Choroid plexus epithelial cell (primary cell): ENCODE results near the gene FER.

ENCODE experiments used
- DNase-seq: peaks from one replicate; pipeline ENCODE4 v3.0.0-alpha.2; 2010; ENCODE audit warnings: low read depth
- H3K4me3 ChIP-seq: 2 replicates; pipeline ENCODE4 v1.5.1; 2011; ENCODE audit warnings: low read depth, mild to moderate bottlenecking, control low read depth, low read length, moderate library complexity
- CTCF ChIP-seq: conservative IDR thresholded peaks from 2 replicates; pipeline ENCODE4 v1.5.1; 2011; ENCODE audit warnings: low read depth, mild to moderate bottlenecking, control low read depth, inconsistent platforms, low read length, moderate library complexity

FER gene

GRCh38 chr5:109053995-109054417 is 306.3 kb downstream of the FER start:
- peak; percentile 87 for DNase-seq
- no peak for TF ChIP-seq CTCF
- no peak overlapping the region for H3K4me3 ChIP-seq

GRCh38 chr5:109060378-109061025 is 312.8 kb downstream of the FER start:
- no peak for TF ChIP-seq CTCF
- DNase-seq, result no peak
- H3K4me3 ChIP-seq, result no peak overlapping the region

- TF ChIP-seq CTCF, result no peak
- no peak overlapping the region for H3K4me3 ChIP-seq
- DNase-seq, result peak; percentile 6
Measured at GRCh38 chr5:109062664-109063063, 315.0 kb downstream of the FER start.

GRCh38 chr5:109063223-109063622 is 315.5 kb downstream of the FER start:
- DNase-seq, result peak; percentile 5
- H3K4me3 ChIP-seq, result no peak overlapping the region
- TF ChIP-seq CTCF, result no peak

- no peak for TF ChIP-seq CTCF
- no peak for DNase-seq
- no peak overlapping the region for H3K4me3 ChIP-seq
Measured at GRCh38 chr5:109076741-109077140, 329.0 kb downstream of the FER start.

- no peak for TF ChIP-seq CTCF
- no peak for DNase-seq
Measured at GRCh38 chr5:109078448-109078847, 330.8 kb downstream of the FER start.

GRCh38 chr5:109080481-109080880 is 332.8 kb downstream of the FER start:
- TF ChIP-seq CTCF, result no peak
- H3K4me3 ChIP-seq, result no peak overlapping the region
- DNase-seq, result no peak

More at GRCh38 chr5:109078448-109078847, 330.8 kb downstream of the FER start:
- no peak overlapping the region for H3K4me3 ChIP-seq
